IPS-NIHi7 (cell line): ENCODE results near the gene STIM1.
"Not testable (repeated sequence)": the region's sequence is repeated elsewhere in the genome, so short reads cannot be mapped to it uniquely, and the experiment has no call there.

ENCODE experiments used
- DNase-seq: peaks from one replicate; pipeline ENCODE4 v3.0.0; 2012; ENCODE audit warnings: mixed read lengths; ENCODE audit errors: extremely low spot score

The STIM1 gene

DNA sequence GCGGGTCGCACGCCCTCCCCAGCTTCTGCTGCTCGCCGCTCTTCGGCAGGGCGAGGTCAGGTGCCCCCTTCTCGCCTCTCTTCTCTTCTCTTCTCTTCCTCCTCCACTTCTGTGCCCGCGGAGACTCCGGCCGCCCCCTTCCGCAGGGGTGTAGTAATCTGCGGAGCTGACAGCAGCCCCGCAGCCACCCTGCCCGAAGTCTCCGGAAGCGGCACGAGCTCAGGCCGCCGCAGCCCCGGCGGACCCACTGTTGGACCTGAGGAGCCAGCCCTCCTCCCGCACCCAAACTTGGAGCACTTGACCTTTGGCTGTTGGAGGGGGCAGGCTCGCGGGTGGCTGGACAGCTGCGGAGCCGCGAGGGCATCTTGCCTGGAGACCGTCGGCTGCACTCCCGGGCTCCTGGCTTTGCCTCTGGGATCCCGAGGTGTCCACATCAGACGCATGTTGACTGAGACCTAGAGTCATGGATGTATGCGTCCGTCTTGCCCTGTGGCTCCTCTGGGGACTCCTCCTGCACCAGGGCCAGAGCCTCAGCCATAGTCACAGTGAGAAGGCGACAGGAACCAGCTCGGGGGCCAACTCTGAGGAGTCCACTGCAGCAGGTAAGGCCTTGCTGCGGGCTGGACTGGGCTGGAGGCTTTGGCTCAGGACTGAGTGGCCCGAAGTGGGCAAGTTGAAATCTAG is 486 bp downstream of the STIM1 start:
- DNase-seq = no peak

DNA sequence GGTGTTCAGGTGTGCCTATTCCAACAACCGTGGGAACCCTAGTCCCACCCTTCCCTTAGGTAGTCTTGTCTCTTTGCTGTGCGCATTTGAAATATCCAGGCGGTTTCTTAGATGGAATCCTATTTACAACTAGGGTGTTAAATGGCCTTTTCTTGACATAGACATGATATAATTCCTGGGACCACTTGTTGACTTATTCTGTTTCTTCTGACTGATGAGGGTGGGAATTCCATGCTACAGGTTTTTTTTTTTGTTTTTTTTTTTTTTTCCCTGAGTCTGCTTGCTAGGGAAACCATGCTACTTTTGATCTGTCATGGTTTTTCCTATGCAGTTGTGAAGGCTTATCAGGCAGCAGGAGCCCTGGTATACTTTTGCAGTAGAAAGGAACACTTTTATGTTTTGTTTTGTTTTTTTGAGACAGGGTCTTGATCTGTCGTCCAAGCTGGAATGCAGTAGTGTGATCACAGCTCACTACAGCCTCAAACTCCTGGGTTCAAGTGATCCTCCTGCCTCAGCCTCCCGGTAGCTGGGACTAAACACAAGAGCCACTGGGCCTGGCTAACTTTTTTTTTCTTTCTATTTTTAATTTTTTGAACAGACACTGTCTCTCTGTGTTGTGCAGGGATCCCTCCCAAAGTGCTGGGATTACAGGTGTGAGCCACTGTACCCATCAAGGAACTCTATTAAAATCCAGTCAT is 1.5 kb downstream of the STIM1 start:
- no peak for DNase-seq

DNA sequence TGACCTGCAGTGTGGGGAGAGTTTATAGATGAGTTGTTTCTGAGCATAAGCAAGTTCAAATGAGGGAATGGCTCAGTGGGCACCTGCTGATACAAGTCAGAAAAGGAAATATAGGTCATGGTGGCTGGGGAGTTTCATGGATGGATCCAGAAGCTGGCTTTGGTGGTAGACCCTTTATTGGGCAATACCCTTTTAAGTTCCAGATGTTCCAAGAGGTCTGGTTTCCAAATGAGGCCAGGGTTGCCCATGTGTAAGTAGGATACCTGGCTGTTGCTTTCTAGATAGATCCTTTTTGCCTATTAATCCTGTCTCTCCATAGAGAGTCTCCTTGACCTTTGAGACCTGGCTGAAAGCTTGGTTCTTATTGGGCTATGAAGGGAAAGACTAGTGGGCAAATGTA is 2.2 kb downstream of the STIM1 start:
- no peak for DNase-seq

DNA sequence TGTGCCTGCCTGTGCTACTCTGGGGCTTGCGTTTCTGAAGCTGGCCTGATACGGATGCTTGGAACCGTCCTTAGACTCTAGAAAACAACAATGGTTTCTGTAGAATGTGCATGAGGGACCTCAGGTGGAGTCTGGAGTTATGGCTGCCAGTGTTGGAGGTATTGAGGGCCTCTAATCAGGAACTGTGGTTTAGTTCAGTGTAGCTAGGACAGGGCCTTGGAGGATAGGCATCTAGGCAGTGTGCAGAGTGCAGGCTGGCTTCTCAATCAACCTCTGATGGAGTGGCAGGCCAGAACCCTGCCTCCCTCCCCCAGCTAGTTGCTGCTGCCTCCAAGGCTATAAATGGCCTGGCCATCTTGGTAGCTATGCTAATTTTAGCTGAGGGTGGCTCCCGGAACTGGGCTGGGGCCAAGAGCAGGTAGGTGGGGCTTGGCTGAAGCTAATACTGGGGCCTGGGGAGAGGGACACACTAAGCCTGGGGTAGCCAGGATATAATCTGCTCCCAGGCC is 4.0 kb downstream of the STIM1 start:
- DNase-seq = no peak

DNA sequence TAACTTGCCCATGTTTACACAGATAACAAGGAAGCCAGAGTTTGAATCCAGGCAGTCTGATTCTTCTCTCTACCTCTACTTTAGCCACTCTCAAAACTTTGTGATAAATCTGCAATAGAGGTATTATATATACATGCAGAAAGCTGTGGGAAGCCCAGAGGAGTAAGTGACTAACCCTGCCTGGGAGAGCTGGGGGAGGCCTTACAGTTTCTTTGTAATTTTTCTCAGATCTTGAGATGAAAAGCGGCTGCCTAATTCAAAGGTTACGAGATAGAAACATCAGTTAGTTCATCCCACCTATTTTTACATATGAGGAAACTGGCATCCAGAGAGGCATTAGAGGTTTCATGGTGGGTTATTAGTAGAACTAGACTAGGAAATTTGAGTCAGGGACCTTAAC is 4.9 kb downstream of the STIM1 start:
- DNase-seq = no peak

DNA sequence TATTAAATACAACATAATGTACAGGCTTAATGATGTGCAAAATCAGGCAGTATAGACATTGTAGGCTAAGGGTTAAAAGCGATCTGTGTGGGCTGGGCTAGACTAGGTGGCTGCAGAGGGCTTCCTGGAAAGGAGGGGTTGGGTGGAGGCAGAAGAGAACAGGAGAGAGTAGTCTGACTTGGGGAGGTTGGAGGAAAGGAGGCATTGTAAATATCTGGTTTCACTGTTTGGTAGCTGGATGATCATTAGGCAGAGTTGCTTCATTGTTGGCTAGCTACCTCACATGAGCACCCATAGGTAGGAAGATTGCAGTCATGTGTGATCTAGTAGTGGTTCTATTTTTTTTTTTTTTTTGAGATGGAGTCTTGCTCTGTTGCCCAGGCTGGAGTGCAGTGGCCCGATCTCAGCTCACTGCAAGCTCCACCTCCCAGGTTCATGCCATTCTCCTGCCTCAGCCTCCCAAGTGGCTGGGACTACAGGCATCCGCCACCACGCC is 5.5 kb downstream of the STIM1 start:
- not testable (repeated sequence) for DNase-seq

DNA sequence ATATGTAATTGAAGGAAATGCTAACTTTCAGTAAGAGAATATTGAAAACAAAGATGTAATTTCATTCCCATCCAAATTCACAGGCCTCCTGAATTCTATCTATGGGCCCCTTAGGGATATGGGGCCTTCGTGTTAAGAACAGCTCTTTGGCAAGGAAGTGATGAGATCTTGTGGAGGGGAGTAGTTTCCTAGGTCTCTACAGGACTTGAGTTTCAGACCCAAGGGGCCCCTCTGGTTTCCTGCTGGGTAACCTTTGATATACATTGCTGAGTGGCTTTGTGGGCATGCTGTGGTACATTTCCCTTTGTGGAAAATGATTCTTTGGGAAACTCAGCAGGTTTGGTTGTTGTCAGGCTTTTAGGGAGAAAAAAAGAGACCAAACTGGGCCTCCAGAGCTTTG is 6.2 kb downstream of the STIM1 start:
- DNase-seq = no peak

DNA sequence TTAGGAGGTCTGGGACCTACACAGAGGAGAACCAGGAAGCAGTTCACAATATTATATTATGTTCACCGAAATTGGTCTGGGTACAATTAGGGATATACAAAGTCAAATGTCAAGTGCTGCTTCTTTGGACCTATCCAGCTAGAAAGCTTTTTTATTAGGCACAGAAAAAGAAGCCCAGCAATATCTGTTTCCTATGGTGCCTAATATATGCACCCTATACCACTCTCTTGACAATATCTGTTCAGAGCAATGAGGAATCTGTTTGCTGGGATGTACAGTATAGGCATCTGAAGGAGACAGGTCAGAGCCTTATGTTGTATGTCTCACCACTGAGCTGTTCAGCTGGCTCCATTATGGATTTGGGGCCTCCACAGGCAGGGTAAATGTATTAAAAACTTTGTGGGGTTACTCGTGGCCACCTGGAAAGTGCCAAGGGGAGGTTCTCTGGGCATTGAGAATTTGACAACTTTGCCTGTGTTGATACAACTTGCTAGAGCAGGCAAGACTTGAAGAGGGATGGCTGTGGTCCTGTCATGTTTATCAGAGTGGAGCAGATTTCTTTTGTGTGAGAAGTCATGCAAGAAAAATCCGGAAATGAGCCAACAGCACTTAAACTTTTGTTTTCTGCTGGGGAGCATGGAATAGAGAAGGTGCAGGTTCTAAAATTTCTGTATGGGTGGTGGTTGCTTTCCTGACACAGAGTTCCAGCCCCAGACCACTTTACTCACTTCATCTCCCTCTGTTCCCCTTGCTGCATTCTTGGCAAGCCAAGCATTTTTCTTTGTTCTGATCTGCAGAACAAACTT is 10.1 kb downstream of the STIM1 start:
- DNase-seq = no peak

DNA sequence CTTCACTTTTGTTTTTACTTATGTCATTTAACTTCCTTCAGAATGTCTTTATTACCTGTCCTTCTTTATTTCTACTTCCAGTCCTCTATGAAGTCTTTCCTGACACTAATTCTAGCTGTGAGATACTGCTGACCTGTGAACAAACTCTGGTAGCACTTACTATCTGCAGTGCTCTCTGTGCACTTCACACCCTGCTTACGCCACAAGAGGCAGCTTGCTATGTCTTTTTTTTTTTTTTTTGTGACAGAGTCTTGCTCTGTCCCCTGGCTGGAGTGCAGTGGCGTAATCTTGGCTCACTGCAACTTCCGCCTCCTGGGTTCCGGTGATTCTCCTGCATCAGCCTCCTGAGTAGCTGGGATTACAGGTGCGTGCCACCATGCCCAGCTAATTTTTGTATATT is 10.7 kb downstream of the STIM1 start:
- DNase-seq = no peak

DNA sequence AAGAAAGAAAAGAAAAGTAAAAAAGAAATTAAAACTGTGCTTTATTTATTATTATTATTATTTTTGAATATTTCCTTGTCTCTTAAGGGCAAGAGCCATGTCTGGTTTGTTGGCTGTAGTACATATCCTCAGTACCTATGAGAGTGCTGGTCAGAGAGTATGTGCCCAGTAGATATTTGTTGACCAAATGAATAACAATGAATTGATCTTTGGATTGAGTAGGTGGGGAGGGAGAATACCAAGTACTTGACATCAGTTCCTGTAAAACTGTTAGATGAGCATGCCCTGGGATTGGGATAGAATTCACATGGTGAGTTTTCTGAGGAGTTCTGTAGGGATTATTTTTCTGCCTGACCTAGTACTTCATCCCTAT is 11.4 kb downstream of the STIM1 start:
- no peak for DNase-seq

DNA sequence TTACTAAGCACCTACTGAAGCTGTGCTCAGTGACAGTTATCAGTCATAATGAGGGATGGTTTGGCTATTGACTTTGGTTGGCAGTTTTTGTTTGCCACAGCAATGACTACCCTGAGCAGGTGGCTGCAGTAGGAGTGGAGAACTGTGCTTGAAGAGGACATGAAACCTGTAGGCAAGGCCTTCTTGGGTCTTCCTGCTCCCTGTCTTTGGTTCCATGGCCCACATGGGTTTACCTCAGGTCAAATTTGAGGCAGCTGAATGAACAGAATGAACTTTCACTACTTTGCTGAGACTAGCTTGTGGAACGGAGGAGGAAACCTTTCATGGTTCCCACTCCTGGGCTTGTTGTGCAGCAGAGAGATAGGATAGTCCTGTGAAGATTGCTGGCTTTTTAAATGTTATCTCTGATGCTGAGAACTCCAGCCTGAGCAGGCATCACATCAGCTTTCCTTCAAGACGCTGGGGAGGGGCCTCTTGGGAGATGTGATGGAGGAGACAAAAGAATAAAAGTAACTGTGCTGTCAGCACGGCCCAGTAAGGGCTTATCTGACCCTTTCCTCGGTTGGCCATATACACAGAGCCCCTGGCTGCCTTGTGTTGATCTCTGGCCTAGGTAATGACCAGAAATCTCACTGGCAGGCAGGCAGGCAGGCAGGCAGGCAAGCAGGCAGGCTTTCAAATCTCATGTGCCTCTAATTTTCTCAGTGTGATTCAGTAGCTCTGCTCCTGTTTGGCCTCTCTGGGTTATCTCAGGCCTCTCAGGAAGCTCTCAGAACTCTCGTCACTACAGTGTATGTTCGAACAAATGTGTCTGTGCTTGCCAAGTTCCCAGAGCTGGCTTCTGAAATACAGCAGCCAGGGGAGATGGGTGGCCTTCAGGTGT is 12.0 kb downstream of the STIM1 start:
- no peak for DNase-seq

DNA sequence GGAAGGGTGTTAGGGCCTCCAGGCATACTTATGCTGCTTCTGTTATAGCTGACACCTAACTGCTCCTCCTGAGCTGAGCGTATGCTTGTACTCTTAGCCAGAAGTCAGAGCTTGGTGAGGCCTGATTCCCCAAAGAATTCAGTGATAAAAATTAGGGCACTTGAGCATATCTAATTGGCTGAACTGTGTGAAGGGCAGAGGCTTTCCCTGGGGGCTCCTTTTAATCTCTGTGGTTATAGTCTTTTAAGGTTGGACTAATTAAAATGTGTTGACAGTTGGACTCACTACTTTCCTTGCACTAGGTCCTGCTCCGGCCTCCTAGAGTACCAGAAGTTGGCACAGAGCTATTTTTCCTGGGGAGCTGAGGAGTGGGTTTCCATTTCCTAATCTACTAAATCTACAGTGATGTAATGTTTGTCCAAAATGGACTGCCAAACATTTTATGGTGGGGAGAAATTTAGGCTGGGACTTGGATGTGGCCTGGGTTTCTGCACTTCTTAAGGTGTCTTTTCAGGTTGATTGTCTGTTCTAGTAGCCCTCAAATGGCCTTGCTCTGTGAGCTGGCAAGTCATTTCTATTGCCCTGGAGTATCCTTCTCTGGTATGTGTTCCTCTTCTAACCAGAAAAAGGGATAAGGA is 18.4 kb downstream of the STIM1 start:
- DNase-seq = no peak

DNA sequence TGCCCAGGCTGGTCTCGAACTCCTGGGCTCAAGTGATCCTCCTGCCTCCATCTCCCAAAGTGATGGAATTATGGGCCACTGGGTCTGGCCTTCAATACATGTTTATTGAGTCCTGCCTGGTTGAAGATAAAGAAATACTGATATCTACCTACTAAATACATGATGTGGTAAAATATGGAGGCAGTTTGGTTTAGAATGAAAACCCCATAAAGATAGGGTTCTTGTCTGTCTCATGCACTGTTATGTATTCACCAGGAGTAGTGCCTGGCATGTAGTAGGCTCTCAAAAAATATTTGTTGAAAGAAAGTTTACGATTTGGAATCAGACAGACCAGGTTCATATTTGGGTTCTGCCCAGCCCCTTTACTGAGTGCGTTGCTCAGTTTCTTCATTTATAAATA is 21.1 kb downstream of the STIM1 start:
- no peak for DNase-seq

DNA sequence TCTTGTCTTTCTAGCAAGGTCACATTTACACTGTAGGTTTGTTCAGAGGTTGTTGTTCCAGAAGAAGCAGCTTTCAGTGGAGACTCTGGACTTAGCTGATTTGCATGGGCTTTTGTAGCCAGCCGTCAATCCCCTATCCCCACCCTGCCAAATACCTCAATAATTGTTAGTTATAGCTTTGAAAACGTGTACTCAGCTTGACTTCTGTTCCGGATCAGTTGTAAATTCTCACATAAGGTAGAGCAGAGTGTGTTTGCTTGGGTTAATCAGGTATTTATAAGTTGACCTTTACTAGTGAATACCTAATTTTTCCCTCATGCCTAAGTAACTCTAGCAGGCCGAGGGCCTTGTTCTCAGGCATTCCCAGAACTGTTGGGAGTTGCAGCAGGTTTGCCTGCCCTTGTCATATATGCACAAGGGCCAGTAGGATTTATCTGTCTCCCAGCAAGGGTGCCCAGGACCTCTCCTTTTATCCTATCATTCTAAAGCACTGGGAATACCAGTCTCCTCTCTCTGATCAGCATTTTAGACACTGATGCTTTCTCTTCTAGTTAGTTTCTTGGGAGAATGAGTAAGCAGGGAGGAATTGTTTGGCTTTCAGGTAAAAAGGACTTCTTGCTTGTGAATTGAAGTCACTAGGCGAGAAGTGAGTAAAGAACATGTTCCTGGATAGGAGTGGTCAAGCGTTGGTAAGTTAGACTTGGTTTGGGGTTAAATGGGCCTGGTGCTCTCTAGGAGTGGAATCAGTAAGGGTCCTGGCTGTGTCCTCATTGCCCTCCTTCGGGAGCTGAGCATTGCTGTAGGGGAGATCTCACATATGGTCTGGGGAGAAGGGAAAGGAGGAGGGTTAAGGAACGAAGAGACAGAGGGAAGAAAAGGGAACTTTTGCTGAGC is 22.1 kb downstream of the STIM1 start:
- DNase-seq = no peak

DNA sequence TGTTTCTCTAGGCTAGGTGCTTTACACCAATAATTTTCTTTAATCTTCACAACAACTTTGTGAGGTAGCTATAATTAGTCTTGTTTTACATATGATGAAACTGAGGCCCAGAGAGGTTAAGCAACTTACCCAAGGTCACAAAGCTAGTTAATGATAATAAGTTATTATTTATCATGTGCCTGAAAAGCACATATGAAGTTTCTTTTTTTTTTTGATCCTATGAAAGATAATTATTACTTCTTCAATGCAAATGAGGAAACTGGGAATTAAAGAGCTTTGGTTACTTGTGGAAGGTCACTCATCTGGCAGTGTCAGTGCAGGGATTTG is 22.8 kb downstream of the STIM1 start:
- no peak for DNase-seq

DNA sequence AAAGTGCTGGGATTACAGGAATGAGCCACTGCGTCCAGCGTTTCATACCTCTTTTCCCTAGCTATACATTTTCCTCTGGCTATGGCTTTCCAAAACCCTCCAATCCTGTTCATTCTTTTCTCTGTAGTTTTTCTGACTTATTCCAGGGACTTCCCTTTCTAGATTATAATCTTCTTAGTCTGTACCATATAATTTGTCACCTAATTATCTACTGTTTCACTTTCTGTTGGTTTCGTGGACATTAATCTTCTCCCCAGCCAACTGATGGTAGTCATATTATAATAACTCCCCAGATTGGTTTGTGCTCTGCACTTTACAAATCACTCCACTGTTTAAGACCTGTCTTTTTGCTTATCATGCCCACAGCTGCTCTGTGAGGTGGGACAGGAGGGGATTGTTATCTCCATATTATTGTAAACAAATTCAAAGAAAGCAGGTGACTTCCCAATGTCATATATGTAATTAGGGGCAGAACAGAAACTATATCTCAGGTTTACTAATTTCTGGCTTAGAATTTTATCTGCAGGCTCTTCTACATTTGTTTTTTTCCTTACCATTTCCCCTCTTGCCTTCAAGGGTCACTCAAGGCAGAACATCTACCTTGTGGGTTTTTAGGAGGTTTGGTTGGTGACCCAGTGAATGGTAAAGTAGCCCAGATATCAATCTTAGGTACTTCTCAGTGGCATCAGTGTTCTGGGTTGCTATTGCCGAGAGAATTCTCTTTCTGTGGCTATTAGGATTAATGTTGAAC is 23.9 kb downstream of the STIM1 start:
- DNase-seq = no peak

DNA sequence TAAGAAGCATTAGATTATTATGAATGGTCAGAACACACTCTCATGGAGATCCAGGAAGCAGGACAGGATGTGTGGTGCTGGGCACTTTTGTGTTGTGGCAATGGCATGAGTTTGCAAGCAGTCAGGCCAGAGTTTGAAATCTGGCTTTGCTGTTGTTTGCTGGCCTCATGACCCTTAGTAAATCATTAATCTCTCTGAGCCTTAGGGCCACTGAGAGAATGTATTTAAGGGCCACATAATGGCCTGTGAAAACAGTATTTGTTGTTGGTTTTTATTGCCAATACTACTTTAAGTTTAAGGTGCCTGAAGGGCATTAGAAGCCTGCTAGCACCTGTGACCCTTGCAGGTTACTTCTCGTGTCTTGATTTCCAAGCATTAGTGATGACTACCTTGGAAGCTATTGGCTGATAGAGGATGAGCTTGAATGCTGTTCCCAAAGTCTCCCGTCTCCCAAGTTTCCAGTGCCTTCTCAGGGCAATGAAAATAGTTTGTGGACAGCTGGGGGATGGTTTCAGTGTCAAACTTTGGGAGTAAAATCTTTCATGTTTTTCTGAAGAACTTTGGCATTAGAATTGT is 24.6 kb downstream of the STIM1 start:
- DNase-seq = no peak

DNA sequence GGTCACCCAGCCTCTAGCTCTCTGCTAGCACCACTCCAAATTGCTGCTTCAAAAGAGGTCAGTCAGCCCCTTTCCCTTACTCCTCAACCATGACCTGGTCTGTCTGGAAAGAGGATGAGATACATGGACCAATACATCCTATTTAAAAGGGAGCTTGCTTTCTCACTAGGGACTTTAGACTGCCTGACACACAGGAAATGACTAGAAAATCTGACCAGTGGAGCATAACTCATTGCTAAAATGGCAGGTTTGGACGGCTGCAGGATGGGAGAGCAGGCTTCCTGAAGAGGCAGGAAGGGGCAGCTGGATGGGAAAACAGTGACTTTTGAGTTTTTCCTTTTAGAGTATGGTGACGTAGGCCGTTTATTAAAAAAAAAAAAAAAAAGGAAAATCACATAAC is 25.3 kb downstream of the STIM1 start:
- no peak for DNase-seq

DNA sequence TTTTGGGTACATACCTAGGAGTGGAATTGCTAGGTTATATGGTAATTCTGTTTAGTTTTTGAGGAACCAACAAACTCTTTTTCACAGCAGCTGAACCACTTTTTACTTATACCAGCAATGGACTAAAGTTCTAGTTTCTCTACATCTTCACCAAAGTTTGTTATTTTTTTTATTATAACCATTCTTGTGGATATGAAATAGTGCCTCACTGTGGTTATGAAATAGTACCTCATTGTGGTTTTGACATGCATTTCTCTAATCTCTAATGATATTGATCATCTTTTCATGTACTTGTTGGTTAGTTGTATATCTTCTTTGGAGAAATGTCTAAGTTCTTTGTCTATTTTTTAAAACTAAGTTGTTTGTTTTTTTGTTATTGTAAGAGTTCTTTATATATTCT is 27.2 kb downstream of the STIM1 start:
- DNase-seq = no peak
